Skeletal muscle tissue (tissue), 4 donors: Measurements from ENCODE around the gene INPP5A. TPM values are rescaled to one million over a fixed set of nuclear protein-coding genes. Genes with fewer than 3 reads are reported as not detected.

Source experiments
- H3K27ac ChIP-seq: one replicate; pipeline ENCODE4 v1.7.0; 2013; ENCODE audit warnings: mild to moderate bottlenecking, low read depth, low read length, inconsistent platforms
- H3K27me3 ChIP-seq, 3 donors: one replicate each; pipeline ENCODE4 v1.7.0; 2013; ENCODE audit warnings: low read length in 3 of 3; ENCODE audit not compliant: control insufficient read depth in 3 of 3, insufficient read depth in 3 of 3
- H3K36me3 ChIP-seq, 3 donors: one replicate each; pipeline ENCODE4 v1.7.0; 2013; ENCODE audit warnings: low read length in 3 of 3; ENCODE audit not compliant: control insufficient read depth in 3 of 3, insufficient read depth in 3 of 3
- H3K4me1 ChIP-seq, 3 donors: one replicate each; pipeline ENCODE4 v1.7.0; 2013; ENCODE audit warnings: low read length in 3 of 3, mild to moderate bottlenecking in 3 of 3; ENCODE audit not compliant: control insufficient read depth in 3 of 3, insufficient read depth in 3 of 3
- H3K4me3 ChIP-seq, 3 donors: one replicate each; pipeline ENCODE4 v1.7.0; 2013; ENCODE audit warnings: low read length in 3 of 3
- H3K9ac ChIP-seq, 3 donors: one replicate each; pipeline ENCODE4 v1.7.0; 2013; ENCODE audit warnings: low read length in 3 of 3, mild to moderate bottlenecking in 3 of 3, moderate library complexity in 2 of 3, low read depth in 1 of 3
- H3K9me3 ChIP-seq, 3 donors: one replicate each; pipeline ENCODE4 v1.7.0; 2013; ENCODE audit warnings: low read length in 3 of 3; ENCODE audit not compliant: control insufficient read depth in 3 of 3
- total RNA-seq: library from RNA; depleted of rRNA; stranded (reverse); fragments of >200 nt; gene quantifications from one replicate; pipeline ENCODE4 v1.2.3, GENCODE V29; 2014
- donor health status: Osteomylitis.

The INPP5A gene
- total RNA-seq, 1 donor from 2014 or later: 50.6 TPM

- H3K4me1 ChIP-seq: no peaks in the 10 kb centered on the region
- H3K27ac ChIP-seq: no peak overlapping the region
- H3K27me3 ChIP-seq: no peaks in the 10 kb centered on the region
- H3K9me3 ChIP-seq: no peaks in the 10 kb centered on the region
- peaks cover 27 to 49% (median 42%) of the 10 kb centered on the region in 3 donors for H3K36me3 ChIP-seq
- H3K4me3 ChIP-seq: no peak overlapping the region
- no peak overlapping the region for H3K9ac ChIP-seq
These were observed 217.7 kb downstream of the INPP5A start for GRCh38 chr10:132755166-132755711.

GRCh38 chr10:132756591-132756990 is 219.0 kb downstream of the INPP5A start:
- no peaks in the 10 kb centered on the region for H3K9me3 ChIP-seq
- H3K4me1 ChIP-seq: no peaks in the 10 kb centered on the region
- no peak overlapping the region for H3K27ac ChIP-seq
- no peak overlapping the region for H3K9ac ChIP-seq
- H3K4me3 ChIP-seq: no peak overlapping the region
- H3K36me3 ChIP-seq: peaks cover 23 to 41% (median 41%) of the 10 kb centered on the region in 3 donors
- no peaks in the 10 kb centered on the region for H3K27me3 ChIP-seq

GRCh38 chr10:132757171-132757570 is 219.6 kb downstream of the INPP5A start:
- Histone ChIP-seq H3K4me1 (no peaks in the 10 kb centered on the region), H3K9ac (no peak overlapping the region), H3K27me3 (no peaks in the 10 kb centered on the region), H3K9me3 (no peaks in the 10 kb centered on the region), H3K36me3 (peaks cover 23 to 42% (median 41%) of the 10 kb centered on the region in 3 donors), H3K27ac (no peak overlapping the region), H3K4me3 (no peak overlapping the region)

- Histone ChIP-seq H3K9me3 (no peaks in the 10 kb centered on the region), H3K27ac (no peak overlapping the region), H3K27me3 (no peaks in the 10 kb centered on the region), H3K4me1 (no peaks in the 10 kb centered on the region), H3K36me3 (peaks cover 23 to 45% (median 41%) of the 10 kb centered on the region in 3 donors), H3K4me3 (no peak overlapping the region), H3K9ac (no peak overlapping the region)
These were observed 221.3 kb downstream of the INPP5A start for GRCh38 chr10:132758865-132759264.

- no peaks in the 10 kb centered on the region for H3K9me3 ChIP-seq
- no peak overlapping the region for H3K27ac ChIP-seq
- H3K36me3 ChIP-seq: peaks cover 17 to 34% (median 23%) of the 10 kb centered on the region in 3 donors
- H3K4me1 ChIP-seq: no peaks in the 10 kb centered on the region
- H3K9ac ChIP-seq: no peak overlapping the region
- no peak overlapping the region for H3K4me3 ChIP-seq
- H3K27me3 ChIP-seq: no peaks in the 10 kb centered on the region
These were observed 223.9 kb downstream of the INPP5A start for GRCh38 chr10:132761395-132762060.

GRCh38 chr10:132762267-132762666 is 224.7 kb downstream of the INPP5A start:
- no peak overlapping the region for H3K27ac ChIP-seq
- H3K9ac ChIP-seq: no peak overlapping the region
- peaks cover 15 to 32% (median 21%) of the 10 kb centered on the region in 3 donors for H3K36me3 ChIP-seq
- no peak overlapping the region for H3K4me3 ChIP-seq
- H3K27me3 ChIP-seq: no peaks in the 10 kb centered on the region
- no peaks in the 10 kb centered on the region for H3K9me3 ChIP-seq
- H3K4me1 ChIP-seq: no peaks in the 10 kb centered on the region

- H3K4me1 ChIP-seq: no peaks in the 10 kb centered on the region
- H3K27ac ChIP-seq: no peak overlapping the region
- H3K9ac ChIP-seq: no peak overlapping the region
- H3K27me3 ChIP-seq: no peaks in the 10 kb centered on the region
- H3K4me3 ChIP-seq: no peak overlapping the region
- peaks cover 12 to 36% (median 22%) of the 10 kb centered on the region in 3 donors for H3K36me3 ChIP-seq
- no peaks in the 10 kb centered on the region for H3K9me3 ChIP-seq
These were observed 226.0 kb downstream of the INPP5A start for GRCh38 chr10:132763545-132763944.

- Histone ChIP-seq H3K9ac (no peak overlapping the region), H3K9me3 (no peaks in the 10 kb centered on the region), H3K4me3 (no peak overlapping the region), H3K4me1 (no peaks in the 10 kb centered on the region), H3K27ac (no peak overlapping the region), H3K36me3 (peaks cover 6 to 38% (median 24%) of the 10 kb centered on the region in 3 donors), H3K27me3 (no peaks in the 10 kb centered on the region)
These were observed 226.5 kb downstream of the INPP5A start for GRCh38 chr10:132764108-132764507.

GRCh38 chr10:132765435-132765834 is 227.8 kb downstream of the INPP5A start:
- H3K9me3 ChIP-seq: no peaks in the 10 kb centered on the region
- H3K4me3 ChIP-seq: no peak overlapping the region
- no peak overlapping the region for H3K9ac ChIP-seq
- no peak overlapping the region for H3K27ac ChIP-seq
- H3K36me3 ChIP-seq: peaks cover 5 to 35% (median 26%) of the 10 kb centered on the region in 3 donors
- H3K4me1 ChIP-seq: no peaks in the 10 kb centered on the region
- no peaks in the 10 kb centered on the region for H3K27me3 ChIP-seq

GRCh38 chr10:132766291-132766690 is 228.7 kb downstream of the INPP5A start:
- Histone ChIP-seq H3K9ac (no peak overlapping the region), H3K9me3 (no peaks in the 10 kb centered on the region), H3K4me3 (no peak overlapping the region), H3K27me3 (no peaks in the 10 kb centered on the region), H3K36me3 (peaks cover 5 to 35% (median 23%) of the 10 kb centered on the region in 3 donors), H3K27ac (no peak overlapping the region), H3K4me1 (no peaks in the 10 kb centered on the region)
